Activated CD4-positive, alpha-beta T cell treated with anti-CD3 and anti-CD28 coated beads for 36 hours (primary cell): Measurements from ENCODE around the gene C12orf56. TPM values are rescaled to one million over a fixed set of nuclear protein-coding genes. Genes with fewer than 3 reads are reported as not detected.
A peak's percentile ranks its signal among the peaks of the same experiment; 100 is the strongest.
"Not testable (repeated sequence)": the region's sequence is repeated elsewhere in the genome, so short reads cannot be mapped to it uniquely, and the experiment has no call there.

Experiments
- ATAC-seq: fragments of 200-7000 bp; cut with Tn5 transposase; one replicate; pipeline ENCODE4 v1.10.0; 2021; ENCODE audit warnings: mild to moderate bottlenecking, moderate library complexity
- CTCF ChIA-PET: fragments of 350-600 bp; sonication (Branson Sonifier 250); formaldehyde crosslinking; loops from one replicate; lab custom pipeline; 2021; ENCODE audit warnings: antibody characterized with exemption; lab: Charles Lee
- POLR2A ChIA-PET: fragments of 350-600 bp; sonication (Branson Sonifier 250); formaldehyde crosslinking; loops from one replicate; lab custom pipeline; 2021; ENCODE audit warnings: antibody characterized with exemption, inconsistent platforms; lab: Charles Lee
- DNase-seq: peaks from one replicate; pipeline ENCODE4 v3.0.0-alpha.2; 2020
- H3K27ac Mint-ChIP-seq: one replicate; pipeline ENCODE4 v1.8.0; 2021; ENCODE audit warnings: mixed read lengths
- H3K27me3 Mint-ChIP-seq: one replicate; pipeline ENCODE4 v1.8.0; 2021; ENCODE audit warnings: mixed read lengths
- H3K36me3 Mint-ChIP-seq: one replicate; pipeline ENCODE4 v1.8.0; 2021; ENCODE audit warnings: low read depth, mixed read lengths
- H3K4me1 Mint-ChIP-seq: one replicate; pipeline ENCODE4 v1.8.0; 2021; ENCODE audit warnings: mixed read lengths
- H3K4me3 Mint-ChIP-seq: one replicate; pipeline ENCODE4 v1.8.0; 2021; ENCODE audit warnings: mild to moderate bottlenecking, moderate library complexity, mixed read lengths
- H3K9me3 Mint-ChIP-seq: one replicate; pipeline ENCODE4 v1.8.0; 2021; ENCODE audit warnings: low read depth, mixed read lengths
- intact Hi-C, 2 experiments: fragments of 100-400 bp; cut with DNase I in 1 of 2; cut with micrococcal nuclease in 1 of 2; formaldehyde crosslinking; loops; one replicate each; pipeline versions ENCODE4 v1.14.2 to v1.15.1; 2022 to 2024; cut with DNase I, micrococcal nuclease
- total RNA-seq, 2 experiments: library from RNA; stranded (reverse); gene quantifications; one replicate each; pipeline ENCODE4 v1.2.3, GENCODE V29; 2021

The C12orf56 gene
- total RNA-seq, 2 experiments from 2014 or later = not detected

DNA sequence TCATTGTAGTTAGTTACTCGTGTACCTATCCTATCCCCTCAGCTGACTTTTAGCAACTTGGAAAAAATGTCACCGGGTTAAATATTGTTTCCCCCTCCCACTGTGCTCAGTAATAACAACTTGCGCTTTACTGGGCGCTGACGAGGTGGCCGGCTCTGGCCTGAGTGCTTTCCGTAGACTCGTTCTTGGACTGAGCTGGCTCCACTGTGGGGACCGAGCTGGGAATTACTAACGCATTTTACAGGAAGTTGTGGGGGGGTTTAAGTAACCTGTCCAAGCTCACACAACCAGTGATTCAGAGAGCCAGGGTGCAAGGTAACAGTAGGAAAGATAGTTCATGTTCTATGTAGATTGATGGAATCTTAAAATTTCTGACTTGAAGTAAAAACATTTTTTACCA lies 86.0 kb downstream of the C12orf56 start:
- DNase-seq (no peak), ATAC-seq (no peak)
- H3K27ac Mint-ChIP-seq = no peak overlapping the region
- no peaks in the 10 kb centered on the region for H3K9me3 Mint-ChIP-seq
- ChIA-PET POLR2A (no interaction called here), CTCF (interaction anchor here (0.6 to 0.7 kb wide), 2 partner anchors 482 to 616 kb away, joined by 3 to 6 read pairs; no protein-coding TSS in a partner anchor)
- no peak overlapping the region for H3K4me3 Mint-ChIP-seq
- intact Hi-C loops = no loop called here
- H3K36me3 Mint-ChIP-seq = no peaks in the 10 kb centered on the region
- H3K4me1 Mint-ChIP-seq = no peaks in the 10 kb centered on the region
- H3K27me3 Mint-ChIP-seq = peaks cover 1% of the 10 kb centered on the region

DNA sequence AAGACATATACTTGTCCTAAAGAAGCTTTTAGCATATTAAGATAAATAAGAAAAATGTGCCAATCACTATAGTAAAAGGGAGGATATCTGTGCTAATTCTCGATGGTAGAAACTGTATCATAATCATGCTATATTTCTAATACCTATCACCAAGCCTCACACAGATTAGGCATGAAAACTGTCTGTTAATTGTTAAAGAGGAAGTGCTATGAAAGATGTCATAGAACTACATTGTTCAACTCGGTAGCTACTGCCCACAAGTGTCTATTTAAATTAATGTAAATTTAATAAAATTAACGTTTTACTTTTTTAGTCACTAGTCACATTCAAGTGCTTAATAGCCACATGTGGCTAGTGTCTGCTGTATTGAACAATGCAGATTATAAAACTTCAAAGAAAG lies 90.9 kb downstream of the C12orf56 start:
- Mint-ChIP-seq H3K4me1 (peaks cover 6% of the 10 kb centered on the region), H3K36me3 (no peaks in the 10 kb centered on the region), H3K9me3 (no peaks in the 10 kb centered on the region), H3K27me3 (peaks cover 19% of the 10 kb centered on the region), H3K4me3 (no peak overlapping the region), H3K27ac (no peak overlapping the region)
- intact Hi-C loops = no loop called here
- ChIA-PET CTCF (no interaction called here), POLR2A (no interaction called here)
- DNase-seq (no peak), ATAC-seq (no peak)

DNA sequence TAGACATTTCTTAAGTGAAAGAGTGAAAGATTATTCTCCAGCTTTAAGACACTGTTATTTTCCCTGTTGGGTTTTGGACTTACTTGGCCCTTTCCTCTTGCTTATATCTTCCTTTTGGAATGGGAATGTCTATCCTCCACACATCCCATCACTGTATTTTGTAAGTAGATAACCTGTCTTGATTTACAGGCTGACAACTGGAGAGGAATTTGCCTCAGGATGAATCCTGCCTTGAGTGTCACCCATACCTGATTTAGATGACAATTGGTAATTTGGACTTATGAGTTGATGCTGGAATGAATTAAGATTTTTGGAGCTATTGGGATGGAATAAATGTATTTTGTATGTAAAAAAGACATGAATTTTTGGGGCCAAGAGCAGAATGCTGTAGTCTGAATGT lies 94.3 kb downstream of the C12orf56 start:
- Mint-ChIP-seq H3K27me3 (peaks cover 19% of the 10 kb centered on the region), H3K36me3 (no peaks in the 10 kb centered on the region), H3K27ac (no peak overlapping the region), H3K4me3 (no peak overlapping the region), H3K9me3 (no peaks in the 10 kb centered on the region), H3K4me1 (peaks cover 12% of the 10 kb centered on the region)
- CTCF ChIA-PET = interaction anchor here (0.6 to 0.7 kb wide), 2 partner anchors 92 to 533 kb away, joined by 3 to 4 read pairs; no protein-coding TSS in a partner anchor
- DNase-seq (no peak), ATAC-seq (no peak)
- POLR2A ChIA-PET = no interaction called here
- intact Hi-C loops = no loop called here

DNA sequence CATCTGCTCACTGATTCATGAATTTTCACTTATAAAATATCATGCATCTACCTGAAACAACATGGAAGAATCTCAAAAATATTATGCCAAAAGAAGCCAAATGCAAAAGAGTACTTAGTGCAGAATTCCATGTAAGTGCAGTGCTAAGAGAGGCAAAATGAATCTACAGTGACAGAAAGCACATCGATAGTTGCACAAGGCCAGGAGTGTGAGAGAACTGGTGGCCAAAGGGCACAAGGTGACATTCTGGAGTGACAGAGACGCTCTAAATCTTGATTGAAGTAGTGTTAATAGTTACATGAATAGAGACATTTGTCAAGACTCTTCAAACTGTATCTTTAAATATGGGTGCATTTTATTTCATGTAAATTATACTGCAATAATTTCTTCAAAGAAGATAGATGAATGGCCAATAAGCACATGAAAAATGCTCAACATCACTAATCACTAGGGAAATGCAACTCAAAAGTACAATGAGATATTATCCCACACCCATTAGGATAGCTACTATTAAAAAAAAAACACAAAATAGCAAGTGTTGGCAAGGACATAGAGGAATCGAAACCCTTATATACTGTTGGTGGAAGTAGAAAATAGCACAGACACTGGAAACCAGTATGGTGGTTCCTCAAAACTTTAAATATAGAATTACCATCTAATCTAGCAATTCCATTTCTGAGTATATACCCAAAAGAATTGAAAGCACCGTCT lies 96.7 kb downstream of the C12orf56 start:
- ATAC-seq (peak; percentile 26), DNase-seq (no peak)
- Mint-ChIP-seq H3K9me3 (no peaks in the 10 kb centered on the region), H3K36me3 (no peaks in the 10 kb centered on the region), H3K4me1 (peaks cover 12% of the 10 kb centered on the region), H3K27ac (no peak overlapping the region), H3K27me3 (peaks cover 14% of the 10 kb centered on the region), H3K4me3 (no peak overlapping the region)
- intact Hi-C loops = loop anchor here in 1 of 2 experiments (5.0 kb wide), 1 partner anchor 203 kb away; no protein-coding TSS in a partner anchor
- CTCF ChIA-PET = no interaction called here
- POLR2A ChIA-PET = interaction anchor here (0.6 kb wide), 1 partner anchor 406 kb away, joined by 3 read pairs; no protein-coding TSS in a partner anchor

DNA sequence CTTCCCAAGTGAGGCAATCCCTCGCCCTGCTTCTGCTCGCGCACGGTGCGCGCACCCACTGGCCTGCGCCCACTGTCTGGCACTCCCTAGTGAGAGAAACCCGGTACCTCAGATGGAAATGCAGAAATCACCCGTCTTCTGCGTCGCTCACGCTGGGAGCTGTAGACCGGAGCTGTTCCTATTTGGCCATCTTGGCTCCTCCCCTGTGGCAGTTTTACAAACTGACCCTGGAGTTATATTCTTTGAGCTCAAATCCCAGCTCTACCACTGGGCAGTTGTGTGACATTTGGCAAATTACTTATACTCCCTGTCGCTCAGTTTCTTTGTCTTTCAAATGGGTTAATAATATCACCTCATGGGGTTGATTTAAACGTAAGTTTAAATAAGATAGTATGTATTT lies 97.4 kb downstream of the C12orf56 start:
- CTCF ChIA-PET, H3K4me3 Mint-ChIP-seq, H3K36me3 Mint-ChIP-seq, ATAC-seq, DNase-seq, POLR2A ChIA-PET, H3K9me3 Mint-ChIP-seq, H3K27ac Mint-ChIP-seq: not testable (repeated sequence)
- intact Hi-C loops = loop anchor here in 1 of 2 experiments (5.0 kb wide), 1 partner anchor 204 kb away; no protein-coding TSS in a partner anchor
- Mint-ChIP-seq H3K4me1 (peaks cover 12% of the 10 kb centered on the region), H3K27me3 (peaks cover 12% of the 10 kb centered on the region)

DNA sequence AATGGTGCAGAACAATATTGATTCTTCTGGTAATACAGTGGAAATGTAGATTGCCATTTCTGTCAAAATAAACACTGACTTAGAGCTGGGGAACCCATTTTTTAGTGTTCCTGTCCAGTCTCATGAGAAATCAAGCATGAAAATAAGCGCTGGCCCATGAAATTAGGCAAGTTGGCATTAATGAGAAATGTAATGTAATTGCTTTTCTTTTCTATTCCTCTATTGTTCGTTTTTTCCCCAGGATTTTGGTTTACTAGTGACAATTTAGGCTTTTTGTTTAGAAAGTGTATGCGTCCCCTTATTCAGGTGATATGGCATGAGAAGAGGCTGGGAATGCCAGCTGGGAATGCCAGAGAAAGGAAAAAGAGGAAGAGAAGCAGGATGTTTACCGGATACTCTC lies 104.0 kb downstream of the C12orf56 start:
- Mint-ChIP-seq H3K4me1 (no peaks in the 10 kb centered on the region), H3K27me3 (no peaks in the 10 kb centered on the region), H3K4me3 (no peak overlapping the region), H3K9me3 (no peaks in the 10 kb centered on the region), H3K36me3 (no peaks in the 10 kb centered on the region), H3K27ac (no peak overlapping the region)
- intact Hi-C loops = no loop called here
- CTCF ChIA-PET = no interaction called here
- no peak for ATAC-seq
- POLR2A ChIA-PET = interaction anchor here (0.8 kb wide), 1 partner anchor 453 kb away, joined by 8 read pairs; no protein-coding TSS in a partner anchor
- no peak for DNase-seq

DNA sequence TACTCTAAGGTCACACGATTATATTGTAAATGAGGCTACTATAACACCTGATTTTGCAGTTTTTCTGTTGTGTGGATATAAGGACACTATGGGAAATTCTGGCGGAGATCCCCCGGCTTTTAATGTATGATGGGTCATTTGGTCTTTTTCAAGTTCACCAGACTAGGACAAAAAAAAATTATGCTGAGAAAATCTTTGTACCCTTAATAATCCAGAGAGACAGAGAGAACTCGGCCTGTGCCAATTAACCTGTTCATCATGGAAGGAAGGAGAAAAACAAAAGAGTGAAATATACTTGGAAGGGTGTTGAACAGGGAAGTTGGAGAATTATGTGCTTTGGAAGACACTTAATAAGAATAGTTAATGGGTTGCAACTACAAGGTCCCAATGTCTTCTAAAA lies 106.3 kb downstream of the C12orf56 start:
- Mint-ChIP-seq H3K9me3 (no peaks in the 10 kb centered on the region), H3K36me3 (no peaks in the 10 kb centered on the region), H3K27me3 (no peaks in the 10 kb centered on the region), H3K4me3 (no peak overlapping the region), H3K27ac (no peak overlapping the region), H3K4me1 (no peaks in the 10 kb centered on the region)
- ChIA-PET CTCF (interaction anchor here (0.5 kb wide), 1 partner anchor 387 kb away, joined by 3 read pairs; no protein-coding TSS in a partner anchor), POLR2A (no interaction called here)
- ATAC-seq = no peak
- intact Hi-C loops = no loop called here
- no peak for DNase-seq

DNA sequence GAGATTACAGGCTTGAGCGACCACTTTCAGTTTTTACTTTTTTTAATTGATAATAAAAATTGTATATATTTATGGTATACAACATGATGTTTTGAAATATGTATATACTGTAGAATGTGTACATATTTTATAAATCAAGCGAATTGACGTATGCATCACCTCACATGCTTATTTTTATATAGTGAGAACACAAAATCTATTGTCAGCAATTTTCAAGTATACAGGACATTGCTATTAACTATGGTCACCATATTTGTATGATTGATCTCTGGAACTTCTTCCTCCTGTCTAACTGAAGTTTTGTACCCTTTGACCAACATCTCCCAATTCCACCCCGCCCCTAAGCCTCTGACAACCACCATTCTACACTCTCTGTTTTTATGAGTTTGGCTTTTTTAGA lies 112.1 kb downstream of the C12orf56 start:
- H3K4me1 Mint-ChIP-seq = no peaks in the 10 kb centered on the region
- no peak overlapping the region for H3K27ac Mint-ChIP-seq
- CTCF ChIA-PET = no interaction called here

DNA sequence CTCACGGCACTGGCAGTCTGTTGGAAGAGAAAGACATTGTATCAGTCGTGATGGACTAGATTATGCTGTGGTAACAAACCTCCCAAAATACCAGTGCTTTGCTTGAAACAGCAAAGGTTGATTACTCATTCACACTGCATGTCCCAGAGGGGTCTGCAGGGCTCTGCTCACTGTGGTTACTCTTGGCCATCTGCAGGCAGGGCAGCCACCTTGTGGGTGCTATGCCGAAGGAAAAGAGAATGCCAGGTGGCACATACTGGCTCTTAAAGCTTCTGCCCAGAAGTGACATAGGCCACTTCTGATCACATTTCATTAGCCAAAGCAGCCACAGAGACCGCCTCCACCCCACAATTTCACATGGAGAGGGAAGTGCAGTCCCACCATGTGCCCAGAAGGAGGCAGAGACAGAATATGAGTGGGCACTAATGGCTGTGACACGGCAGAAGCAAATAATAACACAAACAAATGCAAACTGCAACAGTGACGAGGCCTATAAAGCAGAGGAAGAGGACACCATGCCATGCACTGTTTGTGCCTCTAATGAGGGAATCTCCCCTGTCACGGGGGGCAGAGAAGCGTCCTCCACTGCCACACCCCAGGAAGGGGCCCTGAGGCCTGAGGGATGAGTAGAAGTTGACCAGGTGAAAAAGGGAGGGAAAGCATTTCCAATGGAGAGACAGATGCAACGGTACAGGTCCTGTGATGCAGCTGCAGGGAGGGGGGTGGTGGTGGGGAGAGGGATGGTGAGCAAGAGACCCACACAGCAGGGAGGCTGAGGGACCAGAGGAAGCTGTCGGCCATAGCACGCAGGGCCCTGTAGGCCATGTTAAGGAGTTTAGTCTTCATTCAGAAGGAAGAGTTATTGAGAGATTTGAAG lies 116.8 kb downstream of the C12orf56 start:
- H3K27me3 Mint-ChIP-seq = no peaks in the 10 kb centered on the region
- H3K36me3 Mint-ChIP-seq = no peaks in the 10 kb centered on the region
- intact Hi-C loops = loop anchor here (1.0 kb wide), 1 partner anchor 119 kb away; no protein-coding TSS in a partner anchor
- ChIA-PET CTCF (interaction anchor here (1.2 kb wide), 1 partner anchor 17 kb away, joined by 3 read pairs; no protein-coding TSS in a partner anchor), POLR2A (no interaction called here)
- ATAC-seq = peak; percentile 39
- DNase-seq = peak; percentile 44
- no peaks in the 10 kb centered on the region for H3K4me1 Mint-ChIP-seq
- no peaks in the 10 kb centered on the region for H3K9me3 Mint-ChIP-seq
- no peak overlapping the region for H3K4me3 Mint-ChIP-seq
- no peak overlapping the region for H3K27ac Mint-ChIP-seq

More for the DNA sequence above, 112.1 kb downstream of the C12orf56 start:
- Mint-ChIP-seq H3K36me3 (no peaks in the 10 kb centered on the region), H3K4me3 (no peak overlapping the region), H3K27me3 (no peaks in the 10 kb centered on the region), H3K9me3 (no peaks in the 10 kb centered on the region)
- ATAC-seq (no peak), DNase-seq (no peak)
- POLR2A ChIA-PET = no interaction called here
- intact Hi-C loops = no loop called here

DNA sequence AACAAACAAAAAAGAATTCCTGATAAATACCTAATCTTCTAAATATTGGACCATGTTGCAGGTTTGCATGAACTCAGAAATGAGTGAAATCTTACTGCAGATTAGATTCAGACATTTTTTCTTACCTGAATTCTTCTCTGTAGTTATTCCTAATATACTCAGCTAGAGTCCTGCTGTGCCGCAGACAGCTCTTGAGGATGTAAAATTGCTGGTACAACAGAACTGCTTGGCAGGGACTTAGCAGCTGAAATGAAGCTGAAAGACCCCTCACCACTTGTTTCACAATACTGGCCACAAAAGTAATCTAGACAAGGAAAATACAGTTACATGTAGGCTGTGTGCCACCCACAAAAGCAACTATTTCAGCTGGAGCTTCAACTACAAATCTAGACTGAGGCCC lies 120.1 kb downstream of the C12orf56 start:
- ChIA-PET CTCF (no interaction called here), POLR2A (no interaction called here)
- ATAC-seq = no peak
- Mint-ChIP-seq H3K36me3 (no peaks in the 10 kb centered on the region), H3K4me3 (no peak overlapping the region), H3K4me1 (no peaks in the 10 kb centered on the region), H3K27ac (no peak overlapping the region), H3K27me3 (peaks cover 3% of the 10 kb centered on the region), H3K9me3 (no peaks in the 10 kb centered on the region)
- intact Hi-C loops = no loop called here
- DNase-seq = no peak

DNA sequence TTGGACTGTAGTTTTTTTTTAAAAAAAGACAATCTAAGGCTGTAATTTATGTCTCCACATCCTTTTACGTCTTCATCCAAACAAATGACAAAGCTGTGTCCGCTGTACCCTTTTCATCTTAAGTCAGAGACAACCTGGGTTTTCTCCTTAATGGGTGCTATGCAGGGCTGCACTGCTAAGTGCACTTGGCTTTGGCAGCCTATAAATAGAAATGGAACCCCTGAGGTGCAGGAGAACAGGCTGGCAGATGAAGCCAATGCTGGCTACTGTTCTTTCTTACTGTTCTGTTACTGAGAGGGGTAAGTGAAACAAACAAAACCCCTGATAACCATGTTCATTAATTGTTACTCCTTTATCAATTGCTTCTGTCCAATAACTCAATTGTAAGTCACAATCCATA lies 121.4 kb downstream of the C12orf56 start:
- H3K9me3 Mint-ChIP-seq = no peaks in the 10 kb centered on the region
- peaks cover 3% of the 10 kb centered on the region for H3K27me3 Mint-ChIP-seq
- no peak for ATAC-seq
- ChIA-PET POLR2A (no interaction called here), CTCF (interaction anchor here (0.6 to 1.2 kb wide), 2 partner anchors 11 to 742 kb away, joined by 3 read pairs; no protein-coding TSS in a partner anchor)
- no peaks in the 10 kb centered on the region for H3K36me3 Mint-ChIP-seq
- DNase-seq = no peak
- no peaks in the 10 kb centered on the region for H3K4me1 Mint-ChIP-seq
- no peak overlapping the region for H3K27ac Mint-ChIP-seq
- intact Hi-C loops = no loop called here
- H3K4me3 Mint-ChIP-seq = no peak overlapping the region
